ENCODE measurements around the gene TMA7B. TPM values are rescaled to one million over a fixed set of nuclear protein-coding genes. Genes with fewer than 3 reads are reported as not detected.

TMA7B gene
- total RNA-seq, 2 experiments from 2014 or later = 5.7 to 6.5 TPM

DNA sequence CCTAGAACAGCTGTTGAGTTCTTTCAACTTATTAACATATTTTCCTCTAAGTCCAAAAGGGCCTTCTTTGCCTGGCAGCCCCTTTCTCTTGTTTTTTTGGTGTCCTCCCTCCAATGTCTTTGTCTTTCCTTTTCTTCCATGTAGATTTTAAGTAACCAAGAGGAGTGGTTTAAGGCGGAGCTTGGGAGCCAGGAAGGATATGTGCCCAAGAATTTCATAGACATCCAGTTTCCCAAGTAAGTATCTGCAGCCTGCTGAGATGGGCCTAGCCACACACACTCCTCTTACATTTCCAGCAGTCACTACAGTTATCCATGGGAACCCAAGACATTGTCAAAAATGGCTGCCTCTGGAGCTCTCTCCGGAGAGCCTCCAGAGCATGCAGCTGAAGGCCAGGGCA, 4.5 kb upstream of the TMA7B start:
- H3K36me3 ChIP-seq (ENCODE audit: insufficient read depth, low read length) = peaks cover 78% of the 10 kb centered on the region
- H3K36me3 Mint-ChIP-seq (ENCODE audit: low read depth) = peaks cover 95% of the 10 kb centered on the region
- H3K4me1 Mint-ChIP-seq (ENCODE audit: low read depth) = peaks cover 89% of the 10 kb centered on the region
- ChIA-PET POLR2A (no interaction called here), CTCF (interaction anchor here (0.5 to 0.6 kb wide), 2 partner anchors 77 to 400 kb away, joined by 3 read pairs; no protein-coding TSS in a partner anchor)
- peaks cover 95% of the 10 kb centered on the region for H3K4me1 ChIP-seq (ENCODE audit: insufficient read depth, low read length)
- intact Hi-C loops (cut with DNase I, micrococcal nuclease) = loop anchor here in 1 of 2 experiments (5.0 kb wide), 1 partner anchor 67 kb away; no protein-coding TSS in a partner anchor
- H3K27ac Mint-ChIP-seq = no peak overlapping the region
- no peaks in the 10 kb centered on the region for H3K9me3 ChIP-seq (ENCODE audit: control insufficient read depth in 1 of 2, insufficient read depth in 1 of 2, low read length in 2 of 2)
- DNase-seq = no peak
- no peaks in the 10 kb centered on the region for H3K27me3 ChIP-seq (ENCODE audit: control insufficient read depth in 1 of 2, insufficient read depth in 2 of 2, low read length in 2 of 2)
- H3K9me3 Mint-ChIP-seq = no peaks in the 10 kb centered on the region
- no peak for ATAC-seq (ENCODE audit: poor library complexity)
- H3K4me3 Mint-ChIP-seq = no peak overlapping the region
- H3K27me3 Mint-ChIP-seq = no peaks in the 10 kb centered on the region
- TF ChIP-seq, protein P1, sequence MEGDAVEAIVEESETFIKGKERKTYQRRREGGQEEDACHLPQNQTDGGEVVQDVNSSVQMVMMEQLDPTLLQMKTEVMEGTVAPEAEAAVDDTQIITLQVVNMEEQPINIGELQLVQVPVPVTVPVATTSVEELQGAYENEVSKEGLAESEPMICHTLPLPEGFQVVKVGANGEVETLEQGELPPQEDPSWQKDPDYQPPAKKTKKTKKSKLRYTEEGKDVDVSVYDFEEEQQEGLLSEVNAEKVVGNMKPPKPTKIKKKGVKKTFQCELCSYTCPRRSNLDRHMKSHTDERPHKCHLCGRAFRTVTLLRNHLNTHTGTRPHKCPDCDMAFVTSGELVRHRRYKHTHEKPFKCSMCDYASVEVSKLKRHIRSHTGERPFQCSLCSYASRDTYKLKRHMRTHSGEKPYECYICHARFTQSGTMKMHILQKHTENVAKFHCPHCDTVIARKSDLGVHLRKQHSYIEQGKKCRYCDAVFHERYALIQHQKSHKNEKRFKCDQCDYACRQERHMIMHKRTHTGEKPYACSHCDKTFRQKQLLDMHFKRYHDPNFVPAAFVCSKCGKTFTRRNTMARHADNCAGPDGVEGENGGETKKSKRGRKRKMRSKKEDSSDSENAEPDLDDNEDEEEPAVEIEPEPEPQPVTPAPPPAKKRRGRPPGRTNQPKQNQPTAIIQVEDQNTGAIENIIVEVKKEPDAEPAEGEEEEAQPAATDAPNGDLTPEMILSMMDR (IDR thresholded peaks at IDR 0.05) = no peak
- no peak overlapping the region for H3K4me3 ChIP-seq (ENCODE audit: low read length)
- no peak overlapping the region for H3K27ac ChIP-seq (ENCODE audit: low read depth in 1 of 2, low read length in 2 of 2)

DNA sequence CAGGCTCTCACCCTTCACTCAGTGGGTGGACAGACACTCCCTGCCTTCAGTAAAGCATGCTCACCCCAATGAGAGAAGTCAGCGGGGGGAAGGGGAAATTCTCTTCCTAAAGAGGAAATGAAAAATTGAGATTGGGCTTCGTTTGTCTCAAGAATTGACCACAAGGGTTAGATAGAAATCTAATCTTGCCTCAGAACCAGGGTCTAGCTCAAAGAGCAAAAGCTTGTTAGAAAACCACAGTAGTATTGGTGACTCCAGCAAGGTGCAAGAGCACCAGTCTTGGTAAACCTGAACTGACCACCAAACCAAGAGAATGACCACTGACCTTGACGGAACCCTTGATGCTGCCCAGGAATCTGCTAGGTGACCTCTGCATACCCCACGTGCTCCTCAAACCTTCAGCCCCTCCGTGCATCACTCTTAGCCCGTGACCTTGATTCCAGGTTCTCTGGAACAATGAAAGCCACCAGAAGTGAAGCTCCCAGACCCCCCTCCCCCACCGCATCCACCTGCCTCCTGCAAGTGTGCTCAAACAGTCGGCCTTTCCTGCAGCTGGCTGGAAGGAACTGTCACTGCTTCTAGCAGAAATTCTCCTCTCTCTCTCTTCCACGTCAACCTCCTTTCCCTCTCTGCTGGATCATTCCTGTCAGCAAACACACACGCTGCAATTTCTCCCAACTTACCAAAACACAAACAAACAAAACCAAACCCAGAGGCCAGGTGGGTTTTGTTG, 3.1 kb upstream of the TMA7B start:
- Mint-ChIP-seq H3K36me3 (ENCODE audit: low read depth) (peaks cover 96% of the 10 kb centered on the region), H3K27me3 (no peaks in the 10 kb centered on the region)
- H3K4me1 ChIP-seq (ENCODE audit: insufficient read depth, low read length) = peaks cover 93% of the 10 kb centered on the region

DNA sequence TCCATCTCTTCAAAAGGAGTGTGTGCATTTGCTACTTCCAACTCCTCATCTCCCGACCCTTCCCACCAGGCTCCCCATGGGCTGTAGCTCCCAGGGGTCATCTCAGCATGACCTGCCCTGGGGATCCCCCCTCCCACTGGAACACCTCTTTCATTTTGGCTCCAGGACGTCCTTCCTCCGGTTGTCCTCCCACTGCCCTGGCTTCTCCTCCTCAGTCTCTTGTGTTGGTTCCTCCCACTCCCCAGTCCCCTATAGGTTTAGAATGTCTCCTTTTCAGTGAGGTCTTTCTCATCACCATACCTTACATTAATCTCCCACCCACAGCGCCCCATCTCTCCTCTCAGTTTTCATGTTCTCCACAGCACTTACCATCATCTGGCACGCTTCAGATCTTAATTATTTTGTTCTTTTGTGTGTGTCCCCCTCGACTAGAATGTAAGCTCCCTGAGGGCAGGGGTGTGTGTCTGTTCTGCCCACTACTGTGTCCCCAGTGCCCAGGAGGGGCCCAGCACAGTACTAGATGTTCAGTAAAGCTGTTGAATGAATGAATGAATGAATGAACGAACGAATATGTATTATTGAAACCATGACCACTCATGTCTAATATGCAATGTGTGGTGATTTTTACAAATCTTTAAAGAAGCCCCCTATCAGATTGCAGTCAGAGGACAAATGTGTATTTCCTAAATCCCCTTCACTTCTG, 2.0 kb upstream of the TMA7B start:
- no peak overlapping the region for H3K4me3 ChIP-seq (ENCODE audit: low read length)
- Mint-ChIP-seq H3K36me3 (ENCODE audit: low read depth) (peaks cover 95% of the 10 kb centered on the region), H3K9me3 (no peaks in the 10 kb centered on the region), H3K27me3 (no peaks in the 10 kb centered on the region), H3K4me1 (ENCODE audit: low read depth) (peaks cover 78% of the 10 kb centered on the region), H3K27ac (peak overlapping the region; percentile 77), H3K4me3 (peak overlapping the region; percentile 30)
- TF ChIP-seq, protein P1 (IDR thresholded peaks at IDR 0.05) = no peak
- peak overlapping the region in 1 of 2 donors; percentile 32 for H3K27ac ChIP-seq (ENCODE audit: low read depth in 1 of 2, low read length in 2 of 2)
- ChIA-PET POLR2A (interaction anchor here (1.0 kb wide), 1 partner anchor 36 kb away, joined by 3 read pairs; no protein-coding TSS in a partner anchor), CTCF (interaction anchor here (1.0 kb wide), 1 partner anchor 16 kb away, joined by 3 read pairs; no protein-coding TSS in a partner anchor)
- no peak for DNase-seq
- no peaks in the 10 kb centered on the region for H3K9me3 ChIP-seq (ENCODE audit: control insufficient read depth in 1 of 2, insufficient read depth in 1 of 2, low read length in 2 of 2)
- H3K36me3 ChIP-seq (ENCODE audit: insufficient read depth, low read length) = peaks cover 94% of the 10 kb centered on the region
- no peak for ATAC-seq (ENCODE audit: poor library complexity)
- peaks cover 87% of the 10 kb centered on the region for H3K4me1 ChIP-seq (ENCODE audit: insufficient read depth, low read length)
- H3K27me3 ChIP-seq (ENCODE audit: control insufficient read depth in 1 of 2, insufficient read depth in 2 of 2, low read length in 2 of 2) = no peaks in the 10 kb centered on the region
- intact Hi-C loops (cut with DNase I, micrococcal nuclease) = loop anchor here in 1 of 2 experiments (5.0 kb wide), 1 partner anchor 64 kb away; no protein-coding TSS in a partner anchor

More for the DNA sequence above, 3.1 kb upstream of the TMA7B start:
- no peaks in the 10 kb centered on the region for H3K27me3 ChIP-seq (ENCODE audit: control insufficient read depth in 1 of 2, insufficient read depth in 2 of 2, low read length in 2 of 2)
- ATAC-seq (ENCODE audit: poor library complexity) (no peak), DNase-seq (no peak)
- POLR2A ChIA-PET = interaction anchor here (1.1 kb wide), 1 partner anchor 43 kb away, joined by 3 read pairs; no protein-coding TSS in a partner anchor
- TF ChIP-seq, protein P1 (IDR thresholded peaks at IDR 0.05) = no peak
- intact Hi-C loops (cut with DNase I, micrococcal nuclease) = loop anchor here in 1 of 2 experiments (5.0 kb wide), 1 partner anchor 65 kb away; no protein-coding TSS in a partner anchor
- Mint-ChIP-seq H3K4me3 (no peak overlapping the region), H3K9me3 (no peaks in the 10 kb centered on the region), H3K4me1 (ENCODE audit: low read depth) (peaks cover 86% of the 10 kb centered on the region), H3K27ac (peak overlapping the region; percentile 77)
- no peaks in the 10 kb centered on the region for H3K9me3 ChIP-seq (ENCODE audit: control insufficient read depth in 1 of 2, insufficient read depth in 1 of 2, low read length in 2 of 2)
- no peak overlapping the region for H3K4me3 ChIP-seq (ENCODE audit: low read length)
- CTCF ChIA-PET = no interaction called here
- H3K27ac ChIP-seq (ENCODE audit: low read depth in 1 of 2, low read length in 2 of 2) = peak overlapping the region in 1 of 2 donors; percentile 22
- peaks cover 89% of the 10 kb centered on the region for H3K36me3 ChIP-seq (ENCODE audit: insufficient read depth, low read length)

Measured in CD4-positive, alpha-beta T cell (primary cell).